ENCODE data around the gene ACTG2. TPM values are rescaled to one million over a fixed set of nuclear protein-coding genes. Genes with fewer than 3 reads are reported as not detected.

The ACTG2 gene
- total RNA-seq, 3 donors from 2014 or later (not counting 1 experiment from before 2014, with no cell fraction given): not detected

- Histone ChIP-seq H3K4me3 (ENCODE audit: low read length) (no peak overlapping the region), H3K36me3 (ENCODE audit: control insufficient read depth, insufficient read depth, low read length) (no peaks in the 10 kb centered on the region), H3K9me3 (ENCODE audit: control insufficient read depth, insufficient read depth, low read length) (no peaks in the 10 kb centered on the region), H3K27me3 (ENCODE audit: control insufficient read depth, insufficient read depth, low read length) (no peaks in the 10 kb centered on the region), H3K4me1 (ENCODE audit: control insufficient read depth, insufficient read depth, low read length) (peaks cover 22% of the 10 kb centered on the region), H3K27ac (ENCODE audit: low read length) (peak overlapping the region; percentile 79)
- no peaks in the 10 kb centered on the region for H3K9me3 Mint-ChIP-seq
- peak overlapping the region; percentile 83 to 97 for H3K27ac Mint-ChIP-seq
- H3K4me3 Mint-ChIP-seq: peak overlapping the region; percentile 72
- 18% methylated on average over 15 of the region's 15 CpGs for WGBS (ENCODE audit: insufficient coverage)
- DNase-seq: peak; percentile 25 to 63
- H3K36me3 Mint-ChIP-seq: no peaks in the 10 kb centered on the region
- peaks cover 0 to 3% of the 10 kb centered on the region in 2 donors for H3K27me3 Mint-ChIP-seq (ENCODE audit: low read depth in 2 of 2)
- peaks cover 31% of the 10 kb centered on the region in 2 donors for H3K4me1 Mint-ChIP-seq
- intact Hi-C loops (cut with micrococcal nuclease): loop anchor here (5.0 kb wide), 1 partner anchor 41 kb away; no protein-coding TSS in a partner anchor
- TF ChIP-seq CTCF (IDR thresholded peaks at IDR 0.05): no peak
- ATAC-seq: peak; percentile 76 to 92 (median 88)
These were observed 3.8 kb downstream of the ACTG2 start for GRCh38 chr2:73896362-73897239.

GRCh38 chr2:73897240-73897583 is 4.4 kb downstream of the ACTG2 start:
- Mint-ChIP-seq H3K27me3 (ENCODE audit: low read depth in 2 of 2) (peaks cover 0 to 5% of the 10 kb centered on the region in 2 donors), H3K4me1 (peaks cover 31% of the 10 kb centered on the region in 2 donors), H3K36me3 (no peaks in the 10 kb centered on the region), H3K9me3 (no peaks in the 10 kb centered on the region), H3K27ac (peak overlapping the region; percentile 83 to 97), H3K4me3 (no peak overlapping the region)
- H3K36me3 ChIP-seq (ENCODE audit: control insufficient read depth, insufficient read depth, low read length): no peaks in the 10 kb centered on the region
- 80% methylated on average over 4 of the region's 4 CpGs for whole genome bisulfite sequencing (ENCODE audit: insufficient coverage)
- H3K4me3 ChIP-seq (ENCODE audit: low read length): no peak overlapping the region
- intact Hi-C loops (cut with micrococcal nuclease): loop anchor here (5.0 kb wide), 1 partner anchor 40 kb away; no protein-coding TSS in a partner anchor
- peaks cover 22% of the 10 kb centered on the region for H3K4me1 ChIP-seq (ENCODE audit: control insufficient read depth, insufficient read depth, low read length)
- TF ChIP-seq CTCF (IDR thresholded peaks at IDR 0.05): no peak
- H3K9me3 ChIP-seq (ENCODE audit: control insufficient read depth, insufficient read depth, low read length): no peaks in the 10 kb centered on the region
- DNase-seq (no peak), ATAC-seq (peak in 2 of 3 donors; percentile 2 to 7)
- no peaks in the 10 kb centered on the region for H3K27me3 ChIP-seq (ENCODE audit: control insufficient read depth, insufficient read depth, low read length)
- peak overlapping the region; percentile 79 for H3K27ac ChIP-seq (ENCODE audit: low read length)

- TF ChIP-seq CTCF (IDR thresholded peaks at IDR 0.05): no peak
- ATAC-seq: no peak
- Histone ChIP-seq H3K9me3 (ENCODE audit: control insufficient read depth, insufficient read depth, low read length) (no peaks in the 10 kb centered on the region), H3K27me3 (ENCODE audit: control insufficient read depth, insufficient read depth, low read length) (no peaks in the 10 kb centered on the region), H3K27ac (ENCODE audit: low read length) (no peak overlapping the region), H3K36me3 (ENCODE audit: control insufficient read depth, insufficient read depth, low read length) (no peaks in the 10 kb centered on the region), H3K4me3 (ENCODE audit: low read length) (no peak overlapping the region), H3K4me1 (ENCODE audit: control insufficient read depth, insufficient read depth, low read length) (peaks cover 22% of the 10 kb centered on the region)
- peaks cover 31% of the 10 kb centered on the region in 2 donors for H3K4me1 Mint-ChIP-seq
- no peaks in the 10 kb centered on the region for H3K9me3 Mint-ChIP-seq
- peaks cover 0 to 10% of the 10 kb centered on the region in 2 donors for H3K27me3 Mint-ChIP-seq (ENCODE audit: low read depth in 2 of 2)
- 79% methylated on average over 6 of the region's 6 CpGs for WGBS (ENCODE audit: insufficient coverage)
- H3K4me3 Mint-ChIP-seq: no peak overlapping the region
- DNase-seq: no peak
- no peak overlapping the region for H3K27ac Mint-ChIP-seq
- intact Hi-C loops (cut with micrococcal nuclease): loop anchor here (5.0 kb wide), 1 partner anchor 39 kb away; no protein-coding TSS in a partner anchor
- H3K36me3 Mint-ChIP-seq: no peaks in the 10 kb centered on the region
These were observed 5.1 kb downstream of the ACTG2 start for GRCh38 chr2:73897934-73898333.
